ENCODE results near the gene GPC3.

The GPC3 gene

GRCh38 chrX:133965321-133965720, 20.1 kb downstream of the GPC3 start:
- no peak for DNase-seq

GRCh38 chrX:133961046-133961445, 24.3 kb downstream of the GPC3 start:
- DNase-seq, result no peak

- DNase-seq, result no peak
Measured at GRCh38 chrX:133959972-133960371, 25.4 kb downstream of the GPC3 start.

GRCh38 chrX:133958997-133959688, 26.3 kb downstream of the GPC3 start:
- no peak for DNase-seq

GRCh38 chrX:133956570-133957340, 28.6 kb downstream of the GPC3 start:
- no peak for DNase-seq

- no peak for DNase-seq
Measured at GRCh38 chrX:133953785-133954355, 31.5 kb downstream of the GPC3 start.

- DNase-seq, result no peak
Measured at GRCh38 chrX:133953078-133953477, 32.3 kb downstream of the GPC3 start.

GRCh38 chrX:133951098-133951497, 34.3 kb downstream of the GPC3 start:
- DNase-seq, result no peak

- no peak for DNase-seq
Measured at GRCh38 chrX:133950214-133950613, 35.2 kb downstream of the GPC3 start.

- no peak for DNase-seq
Measured at GRCh38 chrX:133948895-133949294, 36.5 kb downstream of the GPC3 start.

- no peak for DNase-seq
Measured at GRCh38 chrX:133947996-133948395, 37.4 kb downstream of the GPC3 start.

GRCh38 chrX:133947022-133947421, 38.4 kb downstream of the GPC3 start:
- DNase-seq, result no peak

GRCh38 chrX:133943507-133943906, 41.9 kb downstream of the GPC3 start:
- DNase-seq, result no peak

GRCh38 chrX:133939655-133940302, 45.6 kb downstream of the GPC3 start:
- no peak for DNase-seq

- no peak for DNase-seq
Measured at GRCh38 chrX:133938530-133938929, 46.9 kb downstream of the GPC3 start.

GRCh38 chrX:133937022-133937421, 48.4 kb downstream of the GPC3 start:
- no peak for DNase-seq

GRCh38 chrX:133935076-133935475, 50.3 kb downstream of the GPC3 start:
- no peak for DNase-seq

- no peak for DNase-seq
Measured at GRCh38 chrX:133933316-133933715, 52.1 kb downstream of the GPC3 start.

- no peak for DNase-seq
Measured at GRCh38 chrX:133929836-133930464, 55.4 kb downstream of the GPC3 start.

GRCh38 chrX:133928365-133928764, 57.0 kb downstream of the GPC3 start:
- DNase-seq, result no peak

GRCh38 chrX:133926809-133927208, 58.6 kb downstream of the GPC3 start:
- DNase-seq, result no peak

GRCh38 chrX:133926099-133926498, 59.3 kb downstream of the GPC3 start:
- no peak for DNase-seq

- DNase-seq, result no peak
Measured at GRCh38 chrX:133924548-133924947, 60.8 kb downstream of the GPC3 start.

All from amniotic stem cell (primary cell).